HCT116 (cell line): Measurements from ENCODE around the gene SVIL. TPM values are rescaled to one million over a fixed set of nuclear protein-coding genes. Genes with fewer than 3 reads are reported as not detected.

ENCODE experiments used
- ATAC-seq: fragments of 200-7000 bp; cut with Tn5 transposase; 2 replicates; pipeline ENCODE4 v1.9.1; 2020; ENCODE audit warnings: mild to moderate bottlenecking, moderate library complexity
- BruUV-seq: library from RNA; stranded (reverse); fragments of 400-500 nt; replicated peaks from 2 replicates; lab custom pipeline; 2021; lab: Mats Ljungman, UMichigan
- CTCF ChIA-PET: fragments of 300-600 bp; sonication (Branson Sonifier 250); formaldehyde crosslinking; loops from one replicate; lab custom pipeline; 2021; ENCODE audit warnings: antibody characterized with exemption; lab: Charles Lee
- POLR2A ChIA-PET: fragments of 300-600, 350-600 bp; sonication (Branson Sonifier 250); formaldehyde crosslinking; loops from one replicate; lab custom pipeline; 2021; ENCODE audit warnings: antibody characterized with exemption; lab: Charles Lee
- RAD21 ChIA-PET, 2 experiments: fragments of 300-600 bp; sonication (Branson Sonifier 250); formaldehyde crosslinking; loops; one replicate each; lab custom pipeline; 2023; ENCODE audit warnings: low total read pairs in 2 of 2; ENCODE audit not compliant: uncharacterized antibody in 2 of 2, unreplicated experiment in 2 of 2, low non-redundant PET in 1 of 2; lab: Charles Lee
- DNase-seq: peaks from one replicate; pipeline ENCODE4 v3.0.0-alpha.2; 2010; ENCODE audit warnings: low read depth, low spot score
- H2AFZ ChIP-seq: fragments of 200-600 bp; shearing (Covaris generic), sonication (generic); 2 replicates; pipeline ENCODE4 v1.6.1; 2017; ENCODE audit warnings: low read depth, mixed run types, mixed read lengths, antibody characterized with exemption, low read length; ENCODE audit not compliant: poor library complexity, severe bottlenecking
- H3K27ac ChIP-seq: 2 replicates; pipeline ENCODE4 v1.5.1; 2012; ENCODE audit warnings: low read depth, low read length
- H3K27me3 ChIP-seq: fragments of 200-600 bp; sonication (generic); 2 replicates; pipeline ENCODE4 v1.6.1; 2016; ENCODE audit warnings: mixed run types, low read length, mixed read lengths; ENCODE audit not compliant: insufficient read depth
- H3K36me3 ChIP-seq, 2 experiments: fragments of 200-500 bp in 1 of 2; fragments of 200-600 bp in 1 of 2; sonication (Bioruptor generic) in 1 of 2; sonication (generic) in 1 of 2; 2 replicates each; pipeline versions ENCODE4 v1.5.1 to v1.6.1; 2014 to 2016; ENCODE audit warnings: low read length in 2 of 2, inconsistent platforms in 1 of 2, mixed read lengths in 1 of 2, mixed run types in 1 of 2; ENCODE audit not compliant: insufficient read depth in 2 of 2, control insufficient read depth in 1 of 2
- H3K4me1 ChIP-seq, 2 experiments: fragments of 200-600 bp in 1 of 2; sonication (generic) in 1 of 2; 2 replicates each; pipeline versions ENCODE4 v1.5.1 to v1.6.1; 2012 to 2017; ENCODE audit warnings: low read length in 2 of 2, inconsistent platforms in 1 of 2, mild to moderate bottlenecking in 1 of 2, mixed read lengths in 1 of 2, mixed run types in 1 of 2, moderate library complexity in 1 of 2; ENCODE audit not compliant: insufficient read depth in 2 of 2, control insufficient read depth in 1 of 2
- H3K4me2 ChIP-seq: fragments of 200-600 bp; sonication (generic); 2 replicates; pipeline ENCODE4 v1.6.1; 2017; ENCODE audit warnings: mixed run types, low read length, mixed read lengths
- H3K4me3 ChIP-seq, 2 experiments: fragments of 200-600 bp in 1 of 2; sonication (generic) in 1 of 2; replicated peaks in 1 of 2; 2 replicates each; pipeline ENCODE4 v1.5.1; 2011 to 2016; ENCODE audit warnings: low read length in 2 of 2, control low read depth in 1 of 2, low read depth in 1 of 2, mild to moderate bottlenecking in 1 of 2, mixed read lengths in 1 of 2, mixed run types in 1 of 2
- H3K79me2 ChIP-seq: fragments of 200-600 bp; sonication (generic); 2 replicates; pipeline ENCODE4 v1.6.1; 2017; ENCODE audit warnings: mild to moderate bottlenecking, mixed run types, low read length, moderate library complexity, mixed read lengths; ENCODE audit not compliant: insufficient read depth
- H3K9ac ChIP-seq: fragments of 200-600 bp; sonication (generic); 2 replicates; pipeline ENCODE4 v1.6.1; 2016; ENCODE audit warnings: low read length, mixed read lengths
- H3K9me2 ChIP-seq: fragments of 200-600 bp; sonication (generic), shearing (Covaris generic); 2 replicates; pipeline ENCODE4 v1.6.1; 2017; ENCODE audit warnings: mixed run types, mild to moderate bottlenecking, moderate library complexity; ENCODE audit not compliant: insufficient read depth
- H3K9me3 ChIP-seq, 2 experiments: fragments of 200-500 bp in 1 of 2; fragments of 200-600 bp in 1 of 2; sonication (Bioruptor generic) in 1 of 2; sonication (generic) in 1 of 2; 2 replicates each; pipeline ENCODE4 v1.6.1; 2014 to 2017; ENCODE audit warnings: low read length in 2 of 2, mixed read lengths in 2 of 2, inconsistent platforms in 1 of 2, low read depth in 1 of 2, mild to moderate bottlenecking in 1 of 2, mixed run types in 1 of 2, moderate library complexity in 1 of 2; ENCODE audit not compliant: control insufficient read depth in 1 of 2, insufficient read depth in 1 of 2
- H4K20me1 ChIP-seq: fragments of 200-600 bp; sonication (generic), shearing (Covaris generic); 2 replicates; pipeline ENCODE4 v1.6.1; 2017; ENCODE audit warnings: mixed run types, mild to moderate bottlenecking, moderate library complexity; ENCODE audit not compliant: insufficient read depth
- CEBPB ChIP-seq: IDR thresholded peaks from 2 replicates; pipeline ENCODE4 v1.6.1; 2012; ENCODE audit warnings: low read depth
- ELF1 ChIP-seq: IDR thresholded peaks from 2 replicates; pipeline ENCODE4 v1.6.1; 2012; ENCODE audit warnings: low read depth, borderline replicate concordance
- EZH2 ChIP-seq: fragments of 200-600 bp; sonication (generic); IDR thresholded peaks from 2 replicates; pipeline ENCODE4 v1.6.1; 2017; ENCODE audit warnings: antibody characterized with exemption, mixed run types
- FOSL1 ChIP-seq: IDR thresholded peaks from 2 replicates; pipeline ENCODE4 v1.6.1; 2012; ENCODE audit warnings: low read depth
- POLR2A ChIP-seq: IDR thresholded peaks from 2 replicates; pipeline ENCODE4 v1.7.0; 2011; ENCODE audit warnings: borderline replicate concordance; ENCODE audit not compliant: insufficient read depth, insufficient read length; ENCODE audit errors: extremely low read depth
- POLR2AphosphoS5 ChIP-seq: IDR thresholded peaks from 2 replicates; pipeline ENCODE4 v1.6.1; 2011; ENCODE audit warnings: mild to moderate bottlenecking, low read depth, low read length, moderate library complexity
- SIN3A ChIP-seq: IDR thresholded peaks from 2 replicates; pipeline ENCODE4 v1.6.1; 2012; ENCODE audit warnings: low read depth
- SP1 ChIP-seq: IDR thresholded peaks from 2 replicates; pipeline ENCODE4 v1.6.1; 2012; ENCODE audit warnings: low read depth
- SRF ChIP-seq: IDR thresholded peaks from 2 replicates; pipeline ENCODE4 v1.6.1; 2012; ENCODE audit warnings: low read depth
- TCF7L2 ChIP-seq: IDR thresholded peaks from 2 replicates; pipeline ENCODE4 v1.7.0; 2011; ENCODE audit warnings: borderline replicate concordance, inconsistent platforms; ENCODE audit not compliant: insufficient read depth, insufficient read length; ENCODE audit errors: extremely low read depth
- YY1 ChIP-seq: IDR thresholded peaks from 2 replicates; pipeline ENCODE4 v1.6.1; 2011; ENCODE audit warnings: low read length, low read depth, moderate library complexity, mild to moderate bottlenecking; ENCODE audit not compliant: insufficient replicate concordance; ENCODE audit errors: extremely low read depth
- ZFX ChIP-seq: fragments of 450-650 bp; IDR thresholded peaks from 2 replicates; pipeline ENCODE4 v1.6.1; 2017
- ZNF274 ChIP-seq: fragments of 200-500 bp; sonication (Bioruptor generic); IDR thresholded peaks from 2 replicates; pipeline ENCODE4 v1.6.1; 2014; ENCODE audit warnings: mild to moderate bottlenecking, low read depth, low read length, inconsistent platforms
- intact Hi-C: fragments of 100-400 bp; cut with micrococcal nuclease; formaldehyde crosslinking; loops from 2 replicates; pipeline ENCODE4 v1.10.0; 2022
- total RNA-seq: library from RNA; stranded (reverse); gene quantifications from one replicate; pipeline ENCODE4 v1.2.1, GENCODE V29; 2021; ENCODE audit not compliant: unreplicated experiment
- TF ChIP-seq, protein P1 (sequence below): IDR thresholded peaks from 2 replicates; pipeline ENCODE4 v1.6.1; 2012; ENCODE audit warnings: low read depth
- TF ChIP-seq, protein P2 (sequence below): IDR thresholded peaks from 2 replicates; pipeline ENCODE4 v1.6.1; 2012
- TF ChIP-seq, protein P3 (sequence below): IDR thresholded peaks from 2 replicates; pipeline ENCODE4 v1.6.1; 2012

SVIL gene
- total RNA-seq, 1 experiment from 2014 or later: 27.0 TPM

DNA sequence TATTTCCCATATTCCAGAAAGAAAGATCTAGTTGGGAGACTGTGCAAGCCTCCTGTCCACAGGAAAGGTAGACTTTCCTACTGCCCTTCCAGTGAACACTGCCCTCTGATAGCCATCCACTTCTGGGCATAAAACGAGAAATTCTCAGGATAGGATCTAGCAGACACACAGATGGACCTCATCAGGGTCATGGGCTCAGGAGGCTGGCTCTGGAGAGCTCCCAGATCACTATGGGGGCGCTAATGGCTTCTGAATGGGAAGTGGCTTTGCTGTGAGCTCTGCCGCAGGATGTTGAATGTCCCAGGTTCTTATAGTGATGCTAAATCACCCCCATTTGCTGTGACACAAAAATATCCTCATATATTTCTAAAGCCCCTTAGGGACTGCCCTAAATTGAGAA, 77.1 kb downstream of the SVIL start (continued):
- TF ChIP-seq, protein P1, sequence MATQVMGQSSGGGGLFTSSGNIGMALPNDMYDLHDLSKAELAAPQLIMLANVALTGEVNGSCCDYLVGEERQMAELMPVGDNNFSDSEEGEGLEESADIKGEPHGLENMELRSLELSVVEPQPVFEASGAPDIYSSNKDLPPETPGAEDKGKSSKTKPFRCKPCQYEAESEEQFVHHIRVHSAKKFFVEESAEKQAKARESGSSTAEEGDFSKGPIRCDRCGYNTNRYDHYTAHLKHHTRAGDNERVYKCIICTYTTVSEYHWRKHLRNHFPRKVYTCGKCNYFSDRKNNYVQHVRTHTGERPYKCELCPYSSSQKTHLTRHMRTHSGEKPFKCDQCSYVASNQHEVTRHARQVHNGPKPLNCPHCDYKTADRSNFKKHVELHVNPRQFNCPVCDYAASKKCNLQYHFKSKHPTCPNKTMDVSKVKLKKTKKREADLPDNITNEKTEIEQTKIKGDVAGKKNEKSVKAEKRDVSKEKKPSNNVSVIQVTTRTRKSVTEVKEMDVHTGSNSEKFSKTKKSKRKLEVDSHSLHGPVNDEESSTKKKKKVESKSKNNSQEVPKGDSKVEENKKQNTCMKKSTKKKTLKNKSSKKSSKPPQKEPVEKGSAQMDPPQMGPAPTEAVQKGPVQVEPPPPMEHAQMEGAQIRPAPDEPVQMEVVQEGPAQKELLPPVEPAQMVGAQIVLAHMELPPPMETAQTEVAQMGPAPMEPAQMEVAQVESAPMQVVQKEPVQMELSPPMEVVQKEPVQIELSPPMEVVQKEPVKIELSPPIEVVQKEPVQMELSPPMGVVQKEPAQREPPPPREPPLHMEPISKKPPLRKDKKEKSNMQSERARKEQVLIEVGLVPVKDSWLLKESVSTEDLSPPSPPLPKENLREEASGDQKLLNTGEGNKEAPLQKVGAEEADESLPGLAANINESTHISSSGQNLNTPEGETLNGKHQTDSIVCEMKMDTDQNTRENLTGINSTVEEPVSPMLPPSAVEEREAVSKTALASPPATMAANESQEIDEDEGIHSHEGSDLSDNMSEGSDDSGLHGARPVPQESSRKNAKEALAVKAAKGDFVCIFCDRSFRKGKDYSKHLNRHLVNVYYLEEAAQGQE: no peak
- TF ChIP-seq POLR2AphosphoS5: no peak
- no peak for TF ChIP-seq ZFX
- TF ChIP-seq POLR2A: no peak
- TF ChIP-seq ELF1: no peak
- no peak for TF ChIP-seq SRF
- no peak for TF ChIP-seq EZH2
- TF ChIP-seq YY1: no peak
- TF ChIP-seq SP1: no peak

DNA sequence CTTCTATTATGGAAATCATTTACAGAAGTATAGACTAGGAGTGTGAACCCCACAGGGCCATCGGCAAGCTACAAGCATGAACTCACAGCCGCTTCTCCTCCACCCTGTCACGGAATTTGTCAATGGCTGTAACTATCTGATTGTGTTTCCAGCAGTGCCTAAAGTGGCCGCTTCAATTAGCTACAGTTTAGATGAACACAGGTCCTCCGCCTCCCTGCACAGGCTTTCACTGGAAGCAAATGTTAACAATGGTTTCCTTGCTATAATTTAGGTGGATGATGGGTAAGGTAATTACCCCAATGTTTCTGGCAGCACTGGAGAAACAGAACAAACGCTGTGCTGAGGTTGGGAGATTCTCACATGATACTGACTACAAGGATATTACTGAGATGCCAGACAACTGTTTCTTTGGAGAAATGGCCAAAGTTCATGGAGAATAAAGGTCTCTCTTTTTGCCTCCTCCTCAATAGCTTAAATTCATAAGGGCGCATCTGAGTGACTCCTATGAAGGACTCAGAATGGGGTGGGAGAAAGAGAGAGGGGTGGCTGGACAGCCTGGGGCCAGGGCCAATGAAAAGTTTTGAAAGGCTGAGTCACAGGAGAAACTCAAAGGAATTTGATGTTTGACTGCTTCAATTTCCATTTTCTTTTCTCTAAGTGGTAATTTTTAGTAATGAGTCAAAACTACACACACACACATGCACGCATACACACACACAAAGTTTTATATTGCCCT, 78.9 kb downstream of the SVIL start:
- Histone ChIP-seq H3K9me2 (no peaks in the 10 kb centered on the region), H3K27me3 (no peaks in the 10 kb centered on the region), H2AFZ (no peak overlapping the region), H3K4me1 (no peaks in the 10 kb centered on the region; a peak in 1 of 4 replicates), H3K9me3 (no peaks in the 10 kb centered on the region), H3K4me2 (no peak overlapping the region), H3K79me2 (no peaks in the 10 kb centered on the region), H3K9ac (no peak overlapping the region), H3K4me3 (no peak overlapping the region), H3K27ac (no peak overlapping the region), H4K20me1 (no peaks in the 10 kb centered on the region), H3K36me3 (peaks cover 0 to 4% of the 10 kb centered on the region in 2 experiments; a peak in 1 of 4 replicates)
- no peak for TF ChIP-seq ZFX
- no peak for TF ChIP-seq SIN3A
- TF ChIP-seq ZNF274: no peak
- no peak for TF ChIP-seq CEBPB
- no peak for TF ChIP-seq TCF7L2
- no peak for TF ChIP-seq SP1
- no peak for TF ChIP-seq SRF
- no peak for TF ChIP-seq FOSL1
- TF ChIP-seq, protein P2, sequence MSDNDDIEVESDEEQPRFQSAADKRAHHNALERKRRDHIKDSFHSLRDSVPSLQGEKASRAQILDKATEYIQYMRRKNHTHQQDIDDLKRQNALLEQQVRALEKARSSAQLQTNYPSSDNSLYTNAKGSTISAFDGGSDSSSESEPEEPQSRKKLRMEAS: no peak
- TF ChIP-seq, protein P3, sequence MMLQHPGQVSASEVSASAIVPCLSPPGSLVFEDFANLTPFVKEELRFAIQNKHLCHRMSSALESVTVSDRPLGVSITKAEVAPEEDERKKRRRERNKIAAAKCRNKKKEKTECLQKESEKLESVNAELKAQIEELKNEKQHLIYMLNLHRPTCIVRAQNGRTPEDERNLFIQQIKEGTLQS: no peak
- POLR2A ChIA-PET: no interaction called here
- CTCF ChIA-PET: interaction anchor here (0.9 kb wide), 1 partner anchor 20 kb away, joined by 3 read pairs; no protein-coding TSS in a partner anchor
- ATAC-seq (no peak), DNase-seq (no peak)
- no TSS peak for BruUV-seq
- RAD21 ChIA-PET: no interaction called here
- intact Hi-C loops: no loop called here
